ENCODE data around the gene HPS5. TPM values are rescaled to one million over a fixed set of nuclear protein-coding genes. Genes with fewer than 3 reads are reported as not detected.

Gene HPS5
- total RNA-seq, 1 experiment from 2014 or later: 15.4 TPM

DNA sequence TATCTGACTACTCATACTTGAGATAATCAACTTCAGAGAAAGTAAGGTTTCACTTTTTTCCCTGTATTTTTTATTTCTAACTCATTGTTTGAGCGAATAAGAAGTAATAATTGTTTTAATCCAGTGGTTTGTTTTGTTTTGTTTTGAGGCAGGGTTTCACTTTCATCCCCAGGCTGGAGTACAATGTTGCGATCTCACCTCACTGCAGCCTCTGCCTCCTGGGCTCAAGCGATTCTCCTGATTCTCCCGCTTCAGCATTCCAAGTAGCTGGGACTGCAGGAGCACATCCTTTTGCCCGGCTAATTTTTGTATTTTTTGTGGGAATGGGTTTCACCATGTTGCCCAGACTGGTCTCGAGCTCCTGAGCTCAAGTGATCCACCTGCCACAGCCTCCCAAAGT is 9.0 kb upstream of the HPS5 start:
- Mint-ChIP-seq H3K27ac (no peak overlapping the region), H3K4me3 (no peak overlapping the region), H3K27me3 (ENCODE audit: low read depth) (no peaks in the 10 kb centered on the region), H3K36me3 (ENCODE audit: insufficient read depth in 1 of 3, low read depth in 3 of 3) (peaks cover 19 to 63% (median 58%) of the 10 kb centered on the region in 3 experiments; a peak in 6 of 7 replicates), H3K4me1 (peaks cover 9 to 11% of the 10 kb centered on the region in 2 experiments), H3K9me3 (no peaks in the 10 kb centered on the region)
- H3K27ac ChIP-seq (ENCODE audit: insufficient read length, low read depth, low read length): no peak overlapping the region
- H2BK15ac ChIP-seq (ENCODE audit: low read depth, low read length): no peak overlapping the region
- H2BK5ac ChIP-seq (ENCODE audit: insufficient read length, low read length): no peak overlapping the region
- H3K4ac ChIP-seq (ENCODE audit: low read depth, low read length): no peak overlapping the region
- H3T11ph ChIP-seq (ENCODE audit: low read length): no peak overlapping the region
- H2BK12ac ChIP-seq (ENCODE audit: insufficient read length, low read depth, low read length): no peak overlapping the region
- H3K14ac ChIP-seq (ENCODE audit: insufficient read depth, low read length): no peak overlapping the region
- H2AFZ ChIP-seq (ENCODE audit: low read length): no peak overlapping the region
- H4K20me1 ChIP-seq (ENCODE audit: control insufficient read depth, insufficient read depth, insufficient read length): no peaks in the 10 kb centered on the region
- 0 out of 2 replicates have a peak, but pooled peaks cover under 1% of the 10 kb centered on the region for H3K79me2 ChIP-seq (ENCODE audit: insufficient read depth, low read length)
- no peak overlapping the region for H3K56ac ChIP-seq (ENCODE audit: insufficient read length, low read depth, low read length)
- H4K5ac ChIP-seq (ENCODE audit: insufficient read length, low read depth, low read length): no peak overlapping the region
- H2BK120ac ChIP-seq (ENCODE audit: low read depth, low read length, poor library complexity, severe bottlenecking): no peak overlapping the region
- no peaks in the 10 kb centered on the region for H3K9me3 ChIP-seq (ENCODE audit: control insufficient read depth, low read depth, low read length)
- DNase-seq: no peak
- H3K23me2 ChIP-seq (ENCODE audit: insufficient read length, low read depth, low read length, poor library complexity, severe bottlenecking): no peaks in the 10 kb centered on the region
- H3K9ac ChIP-seq (ENCODE audit: extremely low read depth, insufficient read length, low read length): no peak overlapping the region
- peaks cover 4% of the 10 kb centered on the region for H3K4me1 ChIP-seq (ENCODE audit: insufficient read depth, low read length)
- no CpG with 5 or more reads among the region's 6 CpGs for WGBS (ENCODE audit: extremely low coverage, insufficient read length, low lambda C conversion rate)
- H3K18ac ChIP-seq (ENCODE audit: insufficient read length, low read depth, low read length): no peak overlapping the region
- H3K27me3 ChIP-seq (ENCODE audit: insufficient read depth, low read length): no peaks in the 10 kb centered on the region
- H3K4me2 ChIP-seq (ENCODE audit: insufficient read depth, insufficient read length, low read length): no peak overlapping the region
- no peak overlapping the region for H4K91ac ChIP-seq (ENCODE audit: insufficient read length, low read depth, low read length)
- no peak overlapping the region for H4K8ac ChIP-seq (replicated peaks; ENCODE audit: insufficient read length, low read depth, low read length)
- H3K23ac ChIP-seq (ENCODE audit: insufficient read length, low read depth, low read length): no peak overlapping the region
- TF ChIP-seq, protein P1, sequence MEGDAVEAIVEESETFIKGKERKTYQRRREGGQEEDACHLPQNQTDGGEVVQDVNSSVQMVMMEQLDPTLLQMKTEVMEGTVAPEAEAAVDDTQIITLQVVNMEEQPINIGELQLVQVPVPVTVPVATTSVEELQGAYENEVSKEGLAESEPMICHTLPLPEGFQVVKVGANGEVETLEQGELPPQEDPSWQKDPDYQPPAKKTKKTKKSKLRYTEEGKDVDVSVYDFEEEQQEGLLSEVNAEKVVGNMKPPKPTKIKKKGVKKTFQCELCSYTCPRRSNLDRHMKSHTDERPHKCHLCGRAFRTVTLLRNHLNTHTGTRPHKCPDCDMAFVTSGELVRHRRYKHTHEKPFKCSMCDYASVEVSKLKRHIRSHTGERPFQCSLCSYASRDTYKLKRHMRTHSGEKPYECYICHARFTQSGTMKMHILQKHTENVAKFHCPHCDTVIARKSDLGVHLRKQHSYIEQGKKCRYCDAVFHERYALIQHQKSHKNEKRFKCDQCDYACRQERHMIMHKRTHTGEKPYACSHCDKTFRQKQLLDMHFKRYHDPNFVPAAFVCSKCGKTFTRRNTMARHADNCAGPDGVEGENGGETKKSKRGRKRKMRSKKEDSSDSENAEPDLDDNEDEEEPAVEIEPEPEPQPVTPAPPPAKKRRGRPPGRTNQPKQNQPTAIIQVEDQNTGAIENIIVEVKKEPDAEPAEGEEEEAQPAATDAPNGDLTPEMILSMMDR (conservative IDR thresholded peaks at IDR 0.05): no peak
- no peak overlapping the region for H2BK20ac ChIP-seq (ENCODE audit: low read depth, low read length, poor library complexity, severe bottlenecking)
- peaks cover 16% of the 10 kb centered on the region for H3K79me1 ChIP-seq (ENCODE audit: insufficient read depth, low read depth, low read length, poor library complexity, severe bottlenecking)
- H2AK5ac ChIP-seq (ENCODE audit: insufficient read length, low read length): no peak overlapping the region

All from H9 (cell line).